Tibial nerve (tissue), 4 donors: ENCODE results near the gene ELMOD2. TPM values are rescaled to one million over a fixed set of nuclear protein-coding genes. Genes with fewer than 3 reads are reported as not detected.

ENCODE experiments used
- DNase-seq, 2 donors: peaks; one replicate each; pipeline ENCODE4 v3.0.0-alpha.2; 2019; ENCODE audit warnings: low spot score in 2 of 2
- H3K27ac ChIP-seq, 4 donors: fragments of 200-600 bp; sonication (generic) in 3 of 4; one replicate each; pipeline ENCODE4 v1.5.1; 2017 to 2019; ENCODE audit warnings: mild to moderate bottlenecking in 1 of 4
- H3K27me3 ChIP-seq, 2 donors: fragments of 200-600 bp; sonication (generic) in 1 of 2; one replicate each; pipeline versions ENCODE4 v1.5.1 to v1.6.0; 2017 to 2019
- H3K36me3 ChIP-seq, 3 donors: fragments of 200-600 bp; sonication (generic); one replicate each; pipeline ENCODE4 v1.5.1; 2018 to 2019
- H3K4me1 ChIP-seq, 4 donors: fragments of 200-600 bp; sonication (generic) in 3 of 4; one replicate each; pipeline ENCODE4 v1.5.1; 2017 to 2019
- H3K4me3 ChIP-seq, 4 donors: fragments of 200-600 bp; sonication (generic) in 3 of 4; one replicate each; pipeline ENCODE4 v1.5.1; 2017 to 2019; ENCODE audit warnings: mild to moderate bottlenecking in 1 of 4, moderate library complexity in 1 of 4
- H3K9me3 ChIP-seq, 4 donors: fragments of 200-600 bp; sonication (generic) in 3 of 4; one replicate each; pipeline ENCODE4 v1.5.1; 2017 to 2019
- EP300 ChIP-seq, 2 donors: sonication (generic); formaldehyde crosslinking; IDR thresholded peaks; one replicate each; pipeline ENCODE4 v1.6.1; 2017; ENCODE audit warnings: antibody characterized with exemption in 2 of 2, mild to moderate bottlenecking in 1 of 2
- POLR2A ChIP-seq, 2 donors: fragments of 450-650 bp; IDR thresholded peaks; one replicate each; pipeline ENCODE4 v1.6.1; 2017; ENCODE audit warnings: antibody characterized with exemption in 2 of 2, mild to moderate bottlenecking in 2 of 2, moderate library complexity in 2 of 2
- WGBS, 2 donors: methylation state at CpG; one replicate each; pipeline ENCODE4 v1.1.5; 2018; 5-methylcytosine and 5-hydroxymethylcytosine counted together
- total RNA-seq, 4 donors: library from RNA; depleted of rRNA; stranded (reverse); fragments of >200 nt; gene quantifications; one replicate each; pipeline ENCODE4 v1.1.0, GENCODE V29; 2016
- TF ChIP-seq, protein P1 (sequence below), 5 experiments: fragments of 200-600 bp in 3 of 5; fragments of 450-650 bp in 2 of 5; sonication (generic) in 3 of 5; IDR thresholded peaks; one replicate each; pipeline ENCODE4 v1.5.1; 2016 to 2019; ENCODE audit warnings: antibody characterized with exemption in 5 of 5, mild to moderate bottlenecking in 3 of 5, moderate library complexity in 2 of 5

The ELMOD2 gene
- total RNA-seq, 4 donors from 2014 or later = 23.4 to 56.7 (median 30.3) TPM

DNA sequence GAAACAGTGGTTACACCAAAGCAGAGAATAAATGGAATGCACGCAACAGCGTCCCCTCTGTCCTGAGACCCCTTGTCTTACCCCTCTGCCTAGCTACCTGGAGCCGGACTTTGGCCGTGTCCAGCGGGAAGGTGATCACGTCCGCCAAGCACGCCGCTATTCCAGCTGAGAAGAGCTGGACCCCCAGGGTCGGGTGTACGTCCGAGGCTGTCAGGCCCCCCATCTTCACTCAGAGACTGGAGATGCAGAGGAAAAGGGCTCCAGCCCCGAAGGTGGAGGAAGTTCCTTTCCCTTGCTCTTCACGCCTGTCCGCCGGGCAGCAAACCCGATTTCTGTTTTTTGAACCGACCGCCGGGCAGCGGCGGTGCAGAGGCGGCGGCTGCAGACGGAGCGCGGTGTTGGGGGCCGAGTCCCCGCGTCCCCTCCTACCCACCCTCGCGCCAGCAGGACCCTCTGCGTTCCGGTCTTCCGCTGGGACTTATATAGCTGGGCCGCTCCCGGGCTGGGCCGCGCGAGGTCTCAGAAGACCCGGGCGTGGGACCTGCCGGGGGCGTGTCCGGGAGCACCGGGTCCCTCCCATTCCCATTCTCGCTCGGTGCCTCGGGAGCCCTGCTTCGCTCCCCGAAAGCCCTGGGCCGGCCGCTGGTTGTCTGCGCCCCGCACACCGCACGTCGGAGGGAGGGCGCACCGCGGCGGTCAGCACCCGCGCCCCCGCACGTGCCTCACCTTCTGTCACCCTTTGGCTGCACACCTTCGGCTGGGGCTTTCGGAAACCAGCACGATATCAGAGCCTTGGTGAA, 44.7 kb downstream of the ELMOD2 start, which contains the start of gene UCP1:
Gene UCP1 (minus strand): TSS at position 455 of the 800 bp plus-strand sequence. CDS start 232 bp downstream, at position 223.
- peaks cover 0 to 17% (median 3%) of the 10 kb centered on the region in 4 donors for H3K9me3 ChIP-seq
- no peak within 1 kb of the TSS for H3K27ac ChIP-seq
- peaks cover 0 to 56% of the 10 kb centered on the region in 2 donors for H3K27me3 ChIP-seq
- peaks cover 0 to 23% (median 13%) of the 10 kb centered on the region in 4 donors for H3K4me1 ChIP-seq
- no peaks in the 10 kb centered on the region for H3K36me3 ChIP-seq
- WGBS, 2 donors = 4 to 6% methylated on average over 32 to 63 of the region's 69 CpGs
- peak within 1 kb of the TSS; percentile 14 to 56 (median 34) for H3K4me3 ChIP-seq
- no peak for DNase-seq
- TF ChIP-seq, protein P1, sequence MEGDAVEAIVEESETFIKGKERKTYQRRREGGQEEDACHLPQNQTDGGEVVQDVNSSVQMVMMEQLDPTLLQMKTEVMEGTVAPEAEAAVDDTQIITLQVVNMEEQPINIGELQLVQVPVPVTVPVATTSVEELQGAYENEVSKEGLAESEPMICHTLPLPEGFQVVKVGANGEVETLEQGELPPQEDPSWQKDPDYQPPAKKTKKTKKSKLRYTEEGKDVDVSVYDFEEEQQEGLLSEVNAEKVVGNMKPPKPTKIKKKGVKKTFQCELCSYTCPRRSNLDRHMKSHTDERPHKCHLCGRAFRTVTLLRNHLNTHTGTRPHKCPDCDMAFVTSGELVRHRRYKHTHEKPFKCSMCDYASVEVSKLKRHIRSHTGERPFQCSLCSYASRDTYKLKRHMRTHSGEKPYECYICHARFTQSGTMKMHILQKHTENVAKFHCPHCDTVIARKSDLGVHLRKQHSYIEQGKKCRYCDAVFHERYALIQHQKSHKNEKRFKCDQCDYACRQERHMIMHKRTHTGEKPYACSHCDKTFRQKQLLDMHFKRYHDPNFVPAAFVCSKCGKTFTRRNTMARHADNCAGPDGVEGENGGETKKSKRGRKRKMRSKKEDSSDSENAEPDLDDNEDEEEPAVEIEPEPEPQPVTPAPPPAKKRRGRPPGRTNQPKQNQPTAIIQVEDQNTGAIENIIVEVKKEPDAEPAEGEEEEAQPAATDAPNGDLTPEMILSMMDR (IDR thresholded peaks at IDR 0.05) = no peak
- TF ChIP-seq POLR2A (IDR thresholded peaks at IDR 0.05) (no peak), EP300 (IDR thresholded peaks at IDR 0.05) (no peak)

DNA sequence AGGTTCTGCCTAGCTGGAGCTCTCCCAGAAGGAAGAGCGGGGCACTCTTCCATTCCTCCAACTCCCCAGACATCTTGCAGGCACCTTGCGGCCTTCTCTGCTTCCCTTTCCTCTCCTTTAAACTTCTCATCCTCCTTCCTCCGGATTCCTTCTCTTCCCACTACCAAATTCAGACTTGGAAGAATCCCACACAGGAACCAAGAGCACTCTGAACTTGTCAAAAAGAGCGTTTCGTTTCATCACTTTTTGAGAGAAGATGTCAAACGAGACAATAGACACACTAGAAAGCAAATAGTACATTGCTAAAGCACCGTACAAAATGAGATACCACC, 45.3 kb downstream of the ELMOD2 start:
- WGBS, 2 donors = 52 to 62% methylated on average over 7 of the region's 7 CpGs

DNA sequence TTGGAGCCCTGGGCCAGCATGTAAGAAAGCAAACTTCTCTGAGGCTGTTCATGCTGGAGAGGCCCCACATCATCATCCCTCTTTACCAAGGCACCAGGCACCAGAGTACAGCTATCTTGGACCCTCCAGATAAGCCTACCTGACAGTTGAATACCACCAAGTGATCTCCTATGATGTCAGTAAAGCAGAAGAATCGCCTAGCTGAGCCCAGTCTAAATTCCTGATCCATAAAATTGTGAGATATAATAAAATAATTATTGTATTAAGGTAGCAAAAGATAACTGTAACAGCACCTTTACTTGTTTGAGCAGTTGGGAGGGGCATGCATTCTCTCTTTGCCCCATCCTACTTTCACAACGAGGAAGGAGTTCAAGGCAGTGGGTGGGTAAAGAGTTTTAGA, 47.7 kb downstream of the ELMOD2 start:
- no peak for DNase-seq
- Histone ChIP-seq H3K27ac (no peak overlapping the region), H3K9me3 (peaks cover 0 to 17% (median 3%) of the 10 kb centered on the region in 4 donors), H3K4me3 (no peak overlapping the region), H3K4me1 (peaks cover 0 to 23% (median 13%) of the 10 kb centered on the region in 4 donors), H3K27me3 (peaks cover 0 to 43% of the 10 kb centered on the region in 2 donors), H3K36me3 (no peaks in the 10 kb centered on the region)
- TF ChIP-seq, protein P1 (IDR thresholded peaks at IDR 0.05) = no peak
- no peak for TF ChIP-seq EP300 (IDR thresholded peaks at IDR 0.05)
- no peak for TF ChIP-seq POLR2A (IDR thresholded peaks at IDR 0.05)
- 90 to 92% methylated on average over 2 of the region's 2 CpGs for WGBS, 2 donors

More for the DNA sequence above, 45.3 kb downstream of the ELMOD2 start:
- Histone ChIP-seq H3K4me3 (peak overlapping the region; percentile 14 to 56 (median 34)), H3K4me1 (peaks cover 0 to 23% (median 13%) of the 10 kb centered on the region in 4 donors), H3K27me3 (peaks cover 0 to 56% of the 10 kb centered on the region in 2 donors), H3K27ac (no peak overlapping the region), H3K9me3 (peaks cover 0 to 17% (median 3%) of the 10 kb centered on the region in 4 donors), H3K36me3 (no peaks in the 10 kb centered on the region)
- no peak for DNase-seq
- TF ChIP-seq EP300 (IDR thresholded peaks at IDR 0.05) (no peak), POLR2A (IDR thresholded peaks at IDR 0.05) (no peak)
- TF ChIP-seq, protein P1 (IDR thresholded peaks at IDR 0.05) = no peak

DNA sequence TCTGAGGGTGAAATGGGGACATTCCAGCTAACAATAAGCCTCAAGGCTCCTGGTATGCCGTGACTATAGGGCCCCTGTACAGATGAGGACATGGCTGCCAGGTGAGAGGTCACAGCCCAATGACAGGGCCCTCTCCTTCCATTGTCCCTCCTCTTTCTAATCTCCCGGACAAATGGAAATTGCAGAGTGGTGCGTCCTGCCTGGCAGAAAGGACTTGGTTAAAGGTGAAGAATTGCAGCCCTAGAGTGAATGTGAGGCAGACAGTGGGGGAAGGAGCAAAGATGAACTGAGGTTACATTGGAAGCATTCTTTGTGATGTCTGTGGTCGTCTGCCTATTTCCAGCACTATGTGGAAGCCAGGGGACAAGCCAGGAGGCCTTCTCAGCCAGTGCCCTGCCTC, 51.5 kb downstream of the ELMOD2 start:
- Histone ChIP-seq H3K36me3 (no peaks in the 10 kb centered on the region), H3K27me3 (peaks cover 0 to 43% of the 10 kb centered on the region in 2 donors), H3K27ac (no peak overlapping the region), H3K4me1 (no peaks in the 10 kb centered on the region), H3K4me3 (no peak overlapping the region), H3K9me3 (peaks cover 0 to 17% (median 3%) of the 10 kb centered on the region in 4 donors)
- TF ChIP-seq, protein P1 (IDR thresholded peaks at IDR 0.05) = no peak
- 64 to 76% methylated on average over 4 of the region's 4 CpGs for WGBS, 2 donors
- no peak for DNase-seq

DNA sequence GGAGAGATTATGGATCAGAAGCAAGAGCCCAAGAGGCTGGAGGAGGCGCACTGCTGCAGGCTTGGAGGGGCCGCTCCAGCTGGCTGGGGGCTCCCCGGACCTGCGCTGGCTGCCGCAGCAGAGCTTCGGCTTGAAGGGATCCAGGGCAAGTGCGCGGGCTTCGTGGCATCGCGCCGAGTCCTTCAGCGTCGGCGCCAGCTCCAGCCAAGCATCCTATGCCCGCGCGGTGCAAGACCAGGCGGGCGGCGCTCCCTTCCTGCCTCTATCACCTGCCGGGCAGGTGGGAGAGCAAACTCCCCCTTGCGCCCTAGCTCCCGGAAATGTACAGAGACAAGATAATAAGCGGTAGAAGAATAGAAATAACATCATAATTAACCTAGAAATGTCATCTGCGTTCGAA, 55.3 kb downstream of the ELMOD2 start:
- no peak overlapping the region for H3K4me3 ChIP-seq
- H3K27ac ChIP-seq = no peak overlapping the region
- DNase-seq = no peak
- H3K36me3 ChIP-seq = no peaks in the 10 kb centered on the region
- TF ChIP-seq EP300 (IDR thresholded peaks at IDR 0.05) (no peak), POLR2A (IDR thresholded peaks at IDR 0.05) (no peak)
- TF ChIP-seq, protein P1 (IDR thresholded peaks at IDR 0.05) = no peak
- no peaks in the 10 kb centered on the region for H3K4me1 ChIP-seq
- 11 to 17% methylated on average over 27 of the region's 27 CpGs for WGBS, 2 donors
- peaks cover 0 to 34% of the 10 kb centered on the region in 2 donors for H3K27me3 ChIP-seq
- H3K9me3 ChIP-seq = no peaks in the 10 kb centered on the region
